Stimulated activated CD8-positive, alpha-beta memory T cell treated with anti-CD3 and anti-CD28 coated beads, Interleukin-7, amount 100 ng/mL, for 4 hours (primary cell): ENCODE results near the gene TM7SF2.

ENCODE experiments used
- DNase-seq, 2 donors: peaks; one replicate each; pipeline ENCODE4 v3.0.0-alpha.2; 2020; ENCODE audit warnings: low read depth in 2 of 2

TM7SF2 gene

DNA sequence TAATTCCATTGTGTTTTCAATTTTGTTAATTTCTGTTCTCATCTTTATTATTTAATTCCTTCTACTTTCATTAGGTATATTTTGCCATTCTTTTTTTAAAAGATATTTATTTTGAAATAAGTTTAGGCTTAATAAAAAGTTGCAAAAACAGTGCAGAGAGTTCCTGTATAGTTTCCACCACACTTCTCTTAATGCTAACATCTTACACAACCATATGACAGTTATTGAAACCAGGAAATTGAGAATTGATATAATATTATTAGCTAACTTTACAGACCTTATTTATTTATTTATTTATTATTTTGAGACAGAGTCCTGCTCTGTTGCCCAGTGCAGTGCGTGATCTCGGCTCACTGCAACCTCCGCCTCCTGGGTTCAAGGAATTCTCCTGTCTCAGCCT lies 44.6 kb downstream of the TM7SF2 start:
- DNase-seq = no peak

DNA sequence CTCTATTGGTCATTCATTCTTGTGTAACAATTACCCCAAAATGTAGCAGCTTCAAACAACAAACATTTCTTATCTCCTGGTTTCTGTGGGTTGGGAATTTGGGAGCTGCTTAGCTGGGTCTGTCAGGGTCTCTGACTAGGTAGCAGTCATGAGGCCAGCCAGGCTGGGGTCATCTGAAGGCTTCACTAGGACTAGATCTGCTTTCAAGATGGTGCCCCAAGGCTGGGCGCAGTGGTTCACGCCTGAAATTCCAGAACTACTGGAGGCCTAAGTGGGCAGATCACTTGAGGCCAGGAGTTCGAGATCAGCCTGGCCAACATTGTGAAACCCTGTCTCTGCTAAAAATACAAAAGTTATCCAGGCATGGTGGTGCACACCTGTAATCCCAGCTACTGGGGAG lies 45.3 kb downstream of the TM7SF2 start:
- no peak for DNase-seq

DNA sequence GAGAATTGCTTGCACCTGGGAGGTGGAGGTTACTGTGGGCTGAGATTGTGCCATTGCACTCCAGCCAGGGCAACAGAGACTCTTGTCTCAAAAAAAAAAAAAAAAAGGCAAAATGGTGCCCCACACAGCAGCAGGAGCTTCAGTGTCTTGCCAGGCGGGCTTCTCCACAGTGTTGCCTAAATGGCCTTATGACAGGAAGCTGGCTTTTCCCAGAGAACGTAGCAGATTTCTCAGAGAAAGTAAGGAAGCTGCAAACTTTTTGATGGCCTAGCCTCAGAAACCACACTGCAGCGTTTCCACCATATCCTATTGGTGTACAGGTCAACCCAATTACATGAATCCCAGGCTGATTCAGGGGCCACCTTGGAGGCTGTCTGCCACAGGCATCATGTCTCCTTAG lies 45.7 kb downstream of the TM7SF2 start:
- DNase-seq = no peak

DNA sequence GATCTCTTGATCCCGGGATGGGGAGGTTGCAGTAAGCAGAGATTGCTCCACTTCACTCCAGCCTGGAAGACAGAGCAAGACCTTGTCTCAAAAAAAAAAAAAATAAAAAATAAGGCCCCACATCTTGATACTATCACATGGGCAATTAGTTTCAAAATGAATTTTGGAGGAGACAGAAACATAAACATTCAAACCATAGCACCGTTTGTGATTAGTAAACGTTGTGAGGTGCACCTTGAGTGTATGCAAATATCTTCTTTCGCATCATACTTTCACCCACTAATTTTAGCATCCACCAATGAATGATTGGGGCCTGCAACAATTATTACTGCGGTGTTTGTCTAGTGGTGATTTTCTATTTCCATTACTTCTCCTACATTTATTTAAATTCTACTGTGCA lies 47.3 kb downstream of the TM7SF2 start:
- DNase-seq = no peak

DNA sequence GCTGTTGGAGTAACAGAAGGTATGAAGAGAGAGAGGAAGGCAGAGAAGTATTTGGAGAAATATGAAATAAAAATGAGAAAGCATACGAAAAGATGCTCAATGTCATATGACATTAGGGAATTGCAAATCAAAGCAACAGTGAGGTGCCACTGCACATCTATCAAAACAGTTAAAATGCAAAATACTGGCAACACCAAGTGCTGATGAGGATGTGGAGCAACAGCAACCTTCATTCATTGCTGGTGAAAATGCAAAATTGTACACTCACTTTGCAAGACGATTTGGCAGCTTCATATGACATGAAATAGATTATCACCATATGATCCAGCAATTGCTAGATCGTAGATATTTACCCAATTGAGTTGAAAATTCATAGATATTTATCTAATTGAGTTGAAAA lies 49.0 kb downstream of the TM7SF2 start:
- DNase-seq = no peak

DNA sequence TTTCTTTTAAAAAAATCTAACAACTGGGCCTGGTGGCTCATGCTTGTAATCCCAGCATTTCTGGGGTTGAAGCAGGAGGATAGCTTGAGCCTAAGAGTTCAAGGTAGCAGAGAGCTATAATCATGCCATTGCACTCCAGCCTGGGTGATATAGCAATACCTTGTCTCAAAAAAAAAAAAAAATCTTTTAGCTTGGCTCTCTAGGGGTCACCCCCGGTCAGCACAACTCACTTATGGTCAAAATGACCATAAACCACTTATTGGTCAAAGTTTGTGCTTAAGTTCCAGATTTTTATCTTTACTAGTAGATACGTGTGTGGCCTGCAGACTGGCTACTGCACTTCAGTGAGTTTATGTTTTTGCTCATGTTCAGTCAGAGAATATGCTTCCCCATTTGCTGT lies 52.0 kb downstream of the TM7SF2 start:
- no peak for DNase-seq
